GM18868 (cell line): ENCODE measurements around the gene OBP2A.

Source experiments
- ATAC-seq: cut with Tn5 transposase; IDR thresholded peaks from one replicate; pipeline ENCODE4 v1.9.1; 2021; ENCODE audit warnings: mild to moderate bottlenecking, moderate library complexity; ENCODE audit not compliant: unreplicated experiment

The OBP2A gene

GRCh38 chr9:135575995-135576631 lies 30.2 kb downstream of the OBP2A start:
- no peak for ATAC-seq

- ATAC-seq, result no peak
Measured at GRCh38 chr9:135577256-135577655, 31.3 kb downstream of the OBP2A start.

DNA sequence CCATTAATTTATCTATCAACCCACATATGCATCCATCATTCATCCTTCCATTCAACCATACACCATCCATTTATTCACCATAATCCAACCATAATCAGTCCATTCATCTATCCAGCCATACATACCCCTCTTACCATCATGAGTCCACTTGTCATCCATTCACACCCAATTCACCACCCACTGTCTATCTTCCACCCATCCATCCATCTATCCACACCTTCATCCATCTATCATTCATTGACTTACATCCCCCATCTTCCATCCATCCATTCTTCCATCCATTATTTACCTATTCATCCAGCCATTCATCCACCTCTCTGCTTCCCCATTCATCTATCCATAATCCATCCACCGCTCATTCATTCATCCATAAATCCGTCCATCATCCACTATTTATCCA lies 33.4 kb downstream of the OBP2A start:
- no peak for ATAC-seq

GRCh38 chr9:135579889-135580660 lies 34.1 kb downstream of the OBP2A start:
- ATAC-seq, result no peak

DNA sequence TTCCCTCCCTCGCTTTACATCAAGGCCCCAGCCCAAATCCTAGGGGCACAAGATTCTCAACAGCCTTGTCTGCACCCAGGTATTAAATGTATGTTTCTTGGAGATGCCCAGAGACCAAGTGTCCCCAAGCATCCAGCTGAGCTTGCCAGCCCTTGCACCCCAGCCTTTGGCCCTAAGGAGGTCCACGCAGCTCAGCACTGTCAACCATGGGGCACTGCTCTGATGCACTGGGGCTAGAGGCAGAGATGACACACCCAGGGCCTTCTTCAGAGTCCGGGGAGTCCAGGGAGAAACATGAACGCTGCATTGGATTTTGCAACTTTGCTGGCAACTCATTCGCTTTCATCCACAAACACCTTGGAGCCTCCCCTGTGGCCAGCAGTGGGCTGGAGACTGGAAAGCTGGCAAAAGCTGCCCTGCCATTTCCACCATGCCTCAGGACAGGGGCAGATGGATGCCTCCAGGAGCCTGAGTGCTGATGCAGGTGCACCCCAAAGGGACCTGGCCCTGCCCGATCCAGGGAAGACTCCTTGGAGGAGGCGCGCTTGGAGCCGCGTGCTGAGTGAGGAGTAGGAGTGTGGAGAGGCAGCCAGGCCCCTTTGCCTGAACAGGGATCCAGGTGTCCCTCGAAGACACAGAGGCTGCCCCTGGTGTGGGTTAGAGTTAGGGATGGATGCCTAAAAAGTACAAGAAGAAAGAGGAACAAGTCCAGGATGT lies 34.9 kb downstream of the OBP2A start:
- ATAC-seq, result no peak

- no peak for ATAC-seq
Measured at GRCh38 chr9:135581636-135582426, 35.9 kb downstream of the OBP2A start.

GRCh38 chr9:135582541-135582940 lies 36.6 kb downstream of the OBP2A start:
- no peak for ATAC-seq

- ATAC-seq, result no peak
Measured at GRCh38 chr9:135582966-135583687, 37.2 kb downstream of the OBP2A start.

GRCh38 chr9:135583688-135584011 lies 37.7 kb downstream of the OBP2A start:
- ATAC-seq, result no peak

DNA sequence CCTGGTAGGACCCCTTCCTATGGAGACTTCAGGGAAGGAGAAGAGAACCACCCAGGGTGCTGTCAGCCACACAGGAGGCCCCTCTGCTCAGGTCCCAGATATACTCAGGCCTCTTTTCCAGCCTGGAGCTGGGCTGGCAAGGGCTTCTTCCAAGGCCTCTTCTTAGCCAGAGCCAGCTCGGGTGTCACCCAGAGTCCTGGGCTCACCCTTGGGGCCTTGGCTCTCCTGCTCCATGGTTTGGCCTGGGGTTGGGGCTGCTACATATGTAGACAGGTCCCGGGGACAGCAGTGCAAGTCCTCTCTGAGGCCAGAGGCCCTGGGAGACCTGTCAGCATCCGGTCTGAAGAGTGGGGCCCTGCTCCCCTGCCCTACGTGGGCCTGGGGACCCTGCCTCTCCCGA lies 38.4 kb downstream of the OBP2A start:
- ATAC-seq, result no peak

DNA sequence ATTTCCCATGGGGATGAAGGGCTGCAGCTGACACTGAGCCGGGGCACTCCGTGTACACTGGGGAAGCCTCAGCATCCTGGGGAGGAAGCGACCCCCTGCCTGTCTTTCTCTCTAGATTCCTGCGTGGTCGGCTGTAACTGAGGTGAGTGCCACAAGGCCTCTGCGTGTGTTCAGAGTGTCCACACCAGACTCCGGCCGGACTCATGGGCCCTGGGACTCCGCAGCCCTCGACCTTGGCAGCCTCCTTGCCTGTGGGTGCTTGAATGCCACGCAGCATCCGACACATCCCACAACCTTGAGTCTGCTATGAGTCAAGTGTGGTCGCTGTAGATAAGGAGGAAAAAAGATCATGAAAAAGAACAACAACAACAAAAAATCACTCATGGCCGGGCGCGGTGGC lies 39.0 kb downstream of the OBP2A start:
- no peak for ATAC-seq

GRCh38 chr9:135586601-135587109 lies 40.7 kb downstream of the OBP2A start:
- ATAC-seq, result no peak

- ATAC-seq, result no peak
Measured at GRCh38 chr9:135587658-135588057, 41.7 kb downstream of the OBP2A start.

DNA sequence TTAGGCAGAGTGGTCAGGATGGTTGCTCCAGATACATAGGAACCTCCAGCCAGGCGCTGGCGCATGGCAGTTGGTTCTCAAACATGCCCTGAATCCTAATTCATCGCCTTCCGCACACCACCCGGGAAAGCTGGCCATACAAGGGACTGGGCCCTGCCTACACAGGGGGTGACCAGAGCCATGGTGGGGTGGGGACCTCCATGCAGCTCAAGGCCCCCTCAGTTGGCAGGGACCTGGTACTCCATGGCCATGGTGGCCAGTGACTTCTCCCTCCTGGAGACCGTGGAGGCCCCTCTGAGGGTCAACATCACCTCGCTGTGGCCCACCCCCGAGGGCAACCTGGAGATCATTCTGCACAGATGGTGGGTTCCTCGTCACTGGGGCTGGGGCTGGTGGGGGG lies 42.4 kb downstream of the OBP2A start:
- no peak for ATAC-seq

- no peak for ATAC-seq
Measured at GRCh38 chr9:135588886-135589595, 43.1 kb downstream of the OBP2A start.

DNA sequence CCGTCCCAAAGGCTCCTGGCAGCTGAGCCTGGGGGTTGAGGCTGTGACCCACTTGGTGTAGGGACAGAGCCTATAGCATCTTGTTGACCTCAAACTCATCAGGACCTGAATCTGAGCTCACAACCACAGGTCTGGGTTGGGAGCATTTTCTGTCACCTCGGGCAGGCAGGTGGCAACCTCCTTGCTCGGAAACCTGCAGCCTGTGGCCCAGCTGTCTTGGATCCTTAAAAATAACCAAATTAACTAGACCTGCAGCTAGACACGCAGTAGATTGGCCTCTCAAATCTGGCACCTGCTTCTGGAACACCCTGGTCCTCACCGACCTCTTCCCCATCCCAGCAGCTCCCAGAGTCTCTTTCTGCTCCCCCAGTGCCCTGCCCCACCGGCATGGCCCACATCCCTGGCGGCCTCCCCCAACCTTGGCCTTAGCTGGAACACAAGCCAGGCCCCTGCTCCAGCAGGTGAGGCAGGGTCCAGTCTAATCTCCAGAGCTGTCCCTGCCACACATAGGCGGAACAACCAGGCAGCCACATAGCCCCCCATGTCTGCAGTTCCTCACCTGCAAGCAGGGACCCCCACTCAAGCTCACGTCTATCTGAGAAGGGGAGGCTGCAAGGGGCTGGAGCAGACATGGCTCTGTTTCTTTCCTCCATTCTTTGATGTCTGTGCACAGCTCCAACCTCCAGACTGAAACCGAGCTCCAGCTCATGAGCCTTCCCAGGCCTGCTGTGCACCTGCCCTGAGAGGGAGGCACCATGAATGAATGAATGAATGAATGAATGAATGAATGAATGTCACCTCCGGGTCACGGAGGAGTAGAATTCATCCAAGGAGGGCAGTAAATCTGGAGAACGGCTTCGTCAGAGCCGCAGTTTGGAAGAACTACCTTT lies 43.9 kb downstream of the OBP2A start:
- ATAC-seq, result no peak

DNA sequence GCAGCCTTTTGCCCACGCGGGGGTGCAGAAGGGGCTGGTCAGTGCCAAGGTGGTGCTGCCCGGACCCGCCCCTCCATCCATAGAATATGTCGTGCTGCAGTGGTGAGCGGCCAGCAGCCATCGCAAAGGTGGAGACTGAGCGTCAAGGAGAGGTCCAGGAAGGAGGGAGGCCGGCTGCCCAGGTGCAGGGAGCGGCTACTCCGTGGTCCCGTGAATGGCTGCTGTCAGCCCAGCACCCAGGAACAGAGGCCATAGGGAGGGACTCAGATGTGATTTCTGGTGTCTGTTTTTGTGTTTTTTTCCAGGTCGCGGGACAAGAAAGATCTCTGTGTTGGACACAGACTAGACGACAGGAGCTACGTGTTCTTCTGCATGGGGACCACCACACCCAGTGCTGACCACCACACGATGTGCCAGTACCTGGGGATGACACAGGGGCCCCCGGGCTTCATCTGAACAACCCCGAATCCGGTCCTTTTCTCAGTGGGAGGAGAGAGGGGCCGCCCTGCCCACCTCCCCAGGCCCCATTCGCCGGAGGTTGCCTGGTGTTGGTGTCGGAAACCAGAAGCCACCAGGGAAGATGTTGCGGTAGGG lies 44.7 kb downstream of the OBP2A start:
- ATAC-seq, result no peak

GRCh38 chr9:135591506-135592330 lies 45.8 kb downstream of the OBP2A start:
- ATAC-seq, result no peak
